HepG2 (cell line): ENCODE measurements around the gene M1AP. TPM values are rescaled to one million over a fixed set of nuclear protein-coding genes. Genes with fewer than 3 reads are reported as not detected.
A peak's percentile ranks its signal among the peaks of the same experiment; 100 is the strongest.

ENCODE experiments used
- MTF2 ChIP-seq: sonication (generic); formaldehyde crosslinking; IDR thresholded peaks from 2 replicates; pipeline ENCODE4 v1.5.0; 2020; ENCODE audit warnings: missing genetic modification reagents, borderline replicate concordance
- NFKB2 ChIP-seq: sonication (generic); formaldehyde crosslinking; IDR thresholded peaks from 2 replicates; pipeline ENCODE4 v1.4.0; 2020; ENCODE audit warnings: missing genetic modification reagents, borderline replicate concordance
- PHF21A ChIP-seq: sonication (generic); formaldehyde crosslinking; IDR thresholded peaks from 2 replicates; pipeline ENCODE4 v1.5.0; 2020; ENCODE audit warnings: mild to moderate bottlenecking, missing genetic modification reagents
- ZNF230 ChIP-seq: sonication (generic); formaldehyde crosslinking; IDR thresholded peaks from 2 replicates; pipeline ENCODE4 v1.4.0; 2020; ENCODE audit warnings: mild to moderate bottlenecking, missing genetic modification reagents
- polyA plus RNA-seq, 8 experiments: library from polyadenylated mRNA; depleted of rRNA in 3 of 8; stranded (reverse) in 7 of 8; unstranded in 1 of 8; fragments of >200 nt; fragmentation: Illumina TruSeq in 4 of 8; extraction: Trizol in 4 of 8; gene quantifications; 2 replicates each; pipeline versions ENCODE4 v1.2.1 to v1.2.3, GENCODE V29; 2011 to 2016; ENCODE audit warnings: low read depth in 4 of 8, missing spikeins in 1 of 8, mixed read lengths in 1 of 8; ENCODE audit not compliant: insufficient read depth in 1 of 8
- total RNA-seq, 5 experiments: library from RNA; depleted of rRNA; stranded (reverse); fragments of >200 nt; fragmentation: Illumina TruSeq; extraction: Trizol; gene quantifications; 2 replicates each; pipeline ENCODE4 v1.2.3, GENCODE V29; 2016; ENCODE audit warnings: low read depth in 1 of 5
- TF ChIP-seq, protein P1 (sequence below): sonication (generic); formaldehyde crosslinking; IDR thresholded peaks from 2 replicates; pipeline ENCODE4 v1.4.0; 2020; ENCODE audit warnings: missing genetic modification reagents
- TF ChIP-seq, protein P2 (sequence below), 2 experiments: fragments of 450-650 bp in 1 of 2; sonication (generic) in 1 of 2; formaldehyde crosslinking in 1 of 2; IDR thresholded peaks; 2 replicates each; pipeline versions ENCODE4 v1.6.1 to v1.8.0; 2016 to 2022; ENCODE audit warnings: antibody characterized with exemption in 1 of 2, mild to moderate bottlenecking in 1 of 2, missing genetic modification reagents in 1 of 2
- TF ChIP-seq, protein P3 (sequence below): sonication (generic); formaldehyde crosslinking; IDR thresholded peaks from 2 replicates; pipeline ENCODE4 v1.8.1; 2023; ENCODE audit warnings: mild to moderate bottlenecking, missing genetic modification reagents

The M1AP gene
- total and polyA plus RNA-seq, 2 of the 13 experiments (the other 11 are each of a cell fraction or from before 2014, with no cell fraction given) = not detected

DNA sequence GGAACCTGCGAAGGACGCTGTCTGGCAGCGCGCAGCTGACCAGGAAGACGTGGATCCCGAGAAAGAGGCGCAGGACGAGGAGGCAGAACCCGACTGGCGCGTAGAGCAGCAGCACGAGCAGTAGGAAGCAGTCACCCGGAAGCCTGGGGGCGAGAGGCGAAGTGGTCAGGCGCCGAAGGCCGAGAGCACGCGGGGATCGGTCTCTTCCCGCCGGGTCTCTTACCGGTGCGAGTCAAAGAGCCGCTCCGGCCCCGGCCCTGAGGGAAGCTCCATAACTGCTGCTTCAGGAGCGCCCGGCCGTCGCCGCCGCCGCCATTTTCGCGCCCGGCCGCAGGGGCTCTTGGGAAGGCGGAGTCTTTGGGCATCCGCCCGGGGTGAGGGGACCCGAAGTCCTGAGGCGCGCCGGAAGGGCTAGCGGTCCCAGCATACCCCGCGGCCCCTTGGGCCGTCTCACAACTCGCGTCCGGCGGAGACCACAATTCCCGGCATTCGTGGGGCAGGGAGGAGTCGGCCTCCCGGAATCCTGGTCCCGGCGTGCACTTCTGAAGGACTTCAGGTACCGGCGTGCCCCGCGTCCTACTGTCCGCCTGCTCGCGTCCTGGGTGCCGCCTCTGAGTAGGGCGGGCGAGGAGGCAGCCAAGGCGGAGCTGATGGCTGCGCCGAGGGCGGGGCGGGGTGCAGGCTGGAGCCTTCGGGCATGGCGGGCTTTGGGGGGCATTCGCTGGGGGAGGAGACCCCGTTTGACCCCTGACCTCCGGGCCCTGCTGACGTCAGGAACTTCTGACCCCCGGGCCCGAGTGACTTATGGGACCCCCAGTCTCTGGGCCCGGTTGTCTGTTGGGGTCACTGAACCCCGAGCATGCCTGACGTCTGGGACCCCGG, 118.5 kb downstream of the M1AP start, which contains the start of the genes AUP1 and HTRA2 (continued):
- TF ChIP-seq, protein P1, sequence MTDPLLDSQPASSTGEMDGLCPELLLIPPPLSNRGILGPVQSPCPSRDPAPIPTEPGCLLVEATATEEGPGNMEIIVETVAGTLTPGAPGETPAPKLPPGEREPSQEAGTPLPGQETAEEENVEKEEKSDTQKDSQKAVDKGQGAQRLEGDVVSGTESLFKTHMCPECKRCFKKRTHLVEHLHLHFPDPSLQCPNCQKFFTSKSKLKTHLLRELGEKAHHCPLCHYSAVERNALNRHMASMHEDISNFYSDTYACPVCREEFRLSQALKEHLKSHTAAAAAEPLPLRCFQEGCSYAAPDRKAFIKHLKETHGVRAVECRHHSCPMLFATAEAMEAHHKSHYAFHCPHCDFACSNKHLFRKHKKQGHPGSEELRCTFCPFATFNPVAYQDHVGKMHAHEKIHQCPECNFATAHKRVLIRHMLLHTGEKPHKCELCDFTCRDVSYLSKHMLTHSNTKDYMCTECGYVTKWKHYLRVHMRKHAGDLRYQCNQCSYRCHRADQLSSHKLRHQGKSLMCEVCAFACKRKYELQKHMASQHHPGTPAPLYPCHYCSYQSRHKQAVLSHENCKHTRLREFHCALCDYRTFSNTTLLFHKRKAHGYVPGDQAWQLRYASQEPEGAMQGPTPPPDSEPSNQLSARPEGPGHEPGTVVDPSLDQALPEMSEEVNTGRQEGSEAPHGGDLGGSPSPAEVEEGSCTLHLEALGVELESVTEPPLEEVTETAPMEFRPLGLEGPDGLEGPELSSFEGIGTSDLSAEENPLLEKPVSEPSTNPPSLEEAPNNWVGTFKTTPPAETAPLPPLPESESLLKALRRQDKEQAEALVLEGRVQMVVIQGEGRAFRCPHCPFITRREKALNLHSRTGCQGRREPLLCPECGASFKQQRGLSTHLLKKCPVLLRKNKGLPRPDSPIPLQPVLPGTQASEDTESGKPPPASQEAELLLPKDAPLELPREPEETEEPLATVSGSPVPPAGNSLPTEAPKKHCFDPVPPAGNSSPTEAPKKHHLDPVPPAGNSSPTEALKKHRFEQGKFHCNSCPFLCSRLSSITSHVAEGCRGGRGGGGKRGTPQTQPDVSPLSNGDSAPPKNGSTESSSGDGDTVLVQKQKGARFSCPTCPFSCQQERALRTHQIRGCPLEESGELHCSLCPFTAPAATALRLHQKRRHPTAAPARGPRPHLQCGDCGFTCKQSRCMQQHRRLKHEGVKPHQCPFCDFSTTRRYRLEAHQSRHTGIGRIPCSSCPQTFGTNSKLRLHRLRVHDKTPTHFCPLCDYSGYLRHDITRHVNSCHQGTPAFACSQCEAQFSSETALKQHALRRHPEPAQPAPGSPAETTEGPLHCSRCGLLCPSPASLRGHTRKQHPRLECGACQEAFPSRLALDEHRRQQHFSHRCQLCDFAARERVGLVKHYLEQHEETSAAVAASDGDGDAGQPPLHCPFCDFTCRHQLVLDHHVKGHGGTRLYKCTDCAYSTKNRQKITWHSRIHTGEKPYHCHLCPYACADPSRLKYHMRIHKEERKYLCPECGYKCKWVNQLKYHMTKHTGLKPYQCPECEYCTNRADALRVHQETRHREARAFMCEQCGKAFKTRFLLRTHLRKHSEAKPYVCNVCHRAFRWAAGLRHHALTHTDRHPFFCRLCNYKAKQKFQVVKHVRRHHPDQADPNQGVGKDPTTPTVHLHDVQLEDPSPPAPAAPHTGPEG (CRISPR knock-in tag) = peak; percentile 85
- TF ChIP-seq PHF21A (peak; percentile 88), NFKB2 (CRISPR knock-in tag) (peak; percentile 91; the same call in 1 of the 2 replicates), MTF2 (CRISPR knock-in tag) (no peak), ZNF230 (CRISPR knock-in tag) (0 out of 2 replicates have a peak, but pooled peaks have one; percentile 76)
- TF ChIP-seq, protein P2, sequence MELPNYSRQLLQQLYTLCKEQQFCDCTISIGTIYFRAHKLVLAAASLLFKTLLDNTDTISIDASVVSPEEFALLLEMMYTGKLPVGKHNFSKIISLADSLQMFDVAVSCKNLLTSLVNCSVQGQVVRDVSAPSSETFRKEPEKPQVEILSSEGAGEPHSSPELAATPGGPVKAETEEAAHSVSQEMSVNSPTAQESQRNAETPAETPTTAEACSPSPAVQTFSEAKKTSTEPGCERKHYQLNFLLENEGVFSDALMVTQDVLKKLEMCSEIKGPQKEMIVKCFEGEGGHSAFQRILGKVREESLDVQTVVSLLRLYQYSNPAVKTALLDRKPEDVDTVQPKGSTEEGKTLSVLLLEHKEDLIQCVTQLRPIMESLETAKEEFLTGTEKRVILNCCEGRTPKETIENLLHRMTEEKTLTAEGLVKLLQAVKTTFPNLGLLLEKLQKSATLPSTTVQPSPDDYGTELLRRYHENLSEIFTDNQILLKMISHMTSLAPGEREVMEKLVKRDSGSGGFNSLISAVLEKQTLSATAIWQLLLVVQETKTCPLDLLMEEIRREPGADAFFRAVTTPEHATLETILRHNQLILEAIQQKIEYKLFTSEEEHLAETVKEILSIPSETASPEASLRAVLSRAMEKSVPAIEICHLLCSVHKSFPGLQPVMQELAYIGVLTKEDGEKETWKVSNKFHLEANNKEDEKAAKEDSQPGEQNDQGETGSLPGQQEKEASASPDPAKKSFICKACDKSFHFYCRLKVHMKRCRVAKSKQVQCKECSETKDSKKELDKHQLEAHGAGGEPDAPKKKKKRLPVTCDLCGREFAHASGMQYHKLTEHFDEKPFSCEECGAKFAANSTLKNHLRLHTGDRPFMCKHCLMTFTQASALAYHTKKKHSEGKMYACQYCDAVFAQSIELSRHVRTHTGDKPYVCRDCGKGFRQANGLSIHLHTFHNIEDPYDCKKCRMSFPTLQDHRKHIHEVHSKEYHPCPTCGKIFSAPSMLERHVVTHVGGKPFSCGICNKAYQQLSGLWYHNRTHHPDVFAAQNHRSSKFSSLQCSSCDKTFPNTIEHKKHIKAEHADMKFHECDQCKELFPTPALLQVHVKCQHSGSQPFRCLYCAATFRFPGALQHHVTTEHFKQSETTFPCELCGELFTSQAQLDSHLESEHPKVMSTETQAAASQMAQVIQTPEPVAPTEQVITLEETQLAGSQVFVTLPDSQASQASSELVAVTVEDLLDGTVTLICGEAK (IDR thresholded peaks at IDR 0.05) = no peak
- TF ChIP-seq, protein P2 (CRISPR knock-in tag; IDR thresholded peaks at IDR 0.05) = peak; percentile 60; the same call in 1 of the 2 replicates
- TF ChIP-seq, protein P3, sequence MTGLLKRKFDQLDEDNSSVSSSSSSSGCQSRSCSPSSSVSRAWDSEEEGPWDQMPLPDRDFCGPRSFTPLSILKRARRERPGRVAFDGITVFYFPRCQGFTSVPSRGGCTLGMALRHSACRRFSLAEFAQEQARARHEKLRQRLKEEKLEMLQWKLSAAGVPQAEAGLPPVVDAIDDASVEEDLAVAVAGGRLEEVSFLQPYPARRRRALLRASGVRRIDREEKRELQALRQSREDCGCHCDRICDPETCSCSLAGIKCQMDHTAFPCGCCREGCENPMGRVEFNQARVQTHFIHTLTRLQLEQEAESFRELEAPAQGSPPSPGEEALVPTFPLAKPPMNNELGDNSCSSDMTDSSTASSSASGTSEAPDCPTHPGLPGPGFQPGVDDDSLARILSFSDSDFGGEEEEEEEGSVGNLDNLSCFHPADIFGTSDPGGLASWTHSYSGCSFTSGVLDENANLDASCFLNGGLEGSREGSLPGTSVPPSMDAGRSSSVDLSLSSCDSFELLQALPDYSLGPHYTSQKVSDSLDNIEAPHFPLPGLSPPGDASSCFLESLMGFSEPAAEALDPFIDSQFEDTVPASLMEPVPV = no peak; the same call in none of the 2 replicates
